HG03575 (cell line): ENCODE measurements around the gene CTBP2.

Experiments used
- ATAC-seq: cut with Tn5 transposase; IDR thresholded peaks from one replicate; pipeline ENCODE4 v1.9.1; 2021; ENCODE audit not compliant: unreplicated experiment, insufficient number of reproducible peaks, low FRiP score; ENCODE audit errors: extremely low read depth

Gene CTBP2

GRCh38 chr10:125116041-125116649 lies 44.2 kb downstream of the CTBP2 start:
- ATAC-seq: no peak

GRCh38 chr10:125115409-125115808 lies 45.0 kb downstream of the CTBP2 start:
- ATAC-seq: no peak

- no peak for ATAC-seq
Observed at GRCh38 chr10:125114761-125115391, 45.5 kb downstream of the CTBP2 start.

GRCh38 chr10:125113691-125114371 lies 46.5 kb downstream of the CTBP2 start:
- no peak for ATAC-seq

- no peak for ATAC-seq
Observed at GRCh38 chr10:125112697-125113494, 47.5 kb downstream of the CTBP2 start.

GRCh38 chr10:125111118-125111727 lies 49.1 kb downstream of the CTBP2 start:
- ATAC-seq: no peak

GRCh38 chr10:125107965-125108580 lies 52.3 kb downstream of the CTBP2 start:
- no peak for ATAC-seq

GRCh38 chr10:125107166-125107949 lies 53.0 kb downstream of the CTBP2 start:
- ATAC-seq: no peak

- no peak for ATAC-seq
Observed at GRCh38 chr10:125106586-125106985, 53.8 kb downstream of the CTBP2 start.

GRCh38 chr10:125105706-125106255 lies 54.6 kb downstream of the CTBP2 start:
- ATAC-seq: no peak

- ATAC-seq: no peak
Observed at GRCh38 chr10:125105155-125105554, 55.2 kb downstream of the CTBP2 start.

- ATAC-seq: no peak
Observed at GRCh38 chr10:125104559-125104958, 55.8 kb downstream of the CTBP2 start.

- ATAC-seq: no peak
Observed at GRCh38 chr10:125103924-125104323, 56.4 kb downstream of the CTBP2 start.

- ATAC-seq: no peak
Observed at GRCh38 chr10:125103466-125103865, 56.9 kb downstream of the CTBP2 start.

- ATAC-seq: no peak
Observed at GRCh38 chr10:125102821-125103220, 57.5 kb downstream of the CTBP2 start.

- no peak for ATAC-seq
Observed at GRCh38 chr10:125102246-125102645, 58.1 kb downstream of the CTBP2 start.

- ATAC-seq: no peak
Observed at GRCh38 chr10:125101581-125101980, 58.8 kb downstream of the CTBP2 start.

- no peak for ATAC-seq
Observed at GRCh38 chr10:125101049-125101448, 59.3 kb downstream of the CTBP2 start.
